ENCODE measurements around the gene TSACC. TPM values are rescaled to one million over a fixed set of nuclear protein-coding genes. Genes with fewer than 3 reads are reported as not detected.

Gene TSACC
- total and polyA plus RNA-seq, 4 donors = 0.28 to 2.7 (median 0.60) TPM; not detected in 1

DNA sequence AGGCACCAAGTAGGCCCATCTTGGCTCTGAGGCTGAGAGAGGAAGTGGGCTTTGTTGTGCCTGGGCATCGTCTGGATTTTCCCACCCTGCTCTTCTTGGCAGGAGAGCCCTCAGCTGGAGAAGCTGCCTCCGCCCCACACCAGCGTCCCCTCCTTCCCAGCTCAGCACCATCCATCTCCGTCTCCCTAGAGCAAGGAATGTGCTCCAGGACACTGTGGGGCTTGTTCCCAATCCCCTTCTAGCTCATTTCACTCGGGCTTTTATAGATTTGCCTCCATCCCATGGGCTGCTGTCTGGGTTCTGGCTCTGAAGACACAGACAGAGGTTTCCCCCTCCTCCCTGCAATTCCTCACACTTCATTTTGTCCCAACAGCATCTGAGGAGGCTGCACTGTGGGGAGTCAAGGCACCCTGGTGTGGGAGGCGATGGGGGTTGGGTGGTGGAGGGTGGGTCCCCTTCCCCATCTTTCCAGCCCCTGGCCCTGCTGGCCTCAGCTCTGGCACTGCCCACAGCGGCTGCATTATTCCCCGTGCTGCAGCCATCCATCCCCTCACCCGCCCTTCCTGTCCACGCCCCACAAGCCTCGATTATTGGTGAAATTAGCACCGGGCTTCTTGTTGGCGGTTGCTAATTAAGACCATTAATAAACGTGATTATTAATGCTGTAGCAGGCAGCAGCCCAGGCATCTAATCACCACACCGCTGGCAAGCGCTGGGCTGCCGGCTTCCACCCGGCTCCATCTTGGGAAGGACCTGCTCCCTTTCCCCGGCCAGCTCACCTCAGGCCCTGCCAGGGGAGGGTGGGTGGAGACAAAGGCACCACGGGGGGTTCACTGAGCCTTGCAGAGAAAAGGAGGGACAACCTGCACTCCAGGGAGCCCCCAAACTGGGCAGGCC is 52.4 kb downstream of the TSACC start:
- TF ChIP-seq NR2F2 (IDR thresholded peaks at IDR 0.05) = no peak
- TF ChIP-seq RAD21 (IDR thresholded peaks at IDR 0.05) = no peak
- TF ChIP-seq SP1 (IDR thresholded peaks at IDR 0.05) = no peak
- no peak for TF ChIP-seq FOXA2 (IDR thresholded peaks at IDR 0.05)
- TF ChIP-seq HNF4G (IDR thresholded peaks at IDR 0.05) = no peak
- TF ChIP-seq ZBTB33 (IDR thresholded peaks at IDR 0.05) = no peak
- TF ChIP-seq GABPA (IDR thresholded peaks at IDR 0.05 in 1 of 2, conservative IDR thresholded peaks at IDR 0.05 in 1 of 2) = no peak
- TF ChIP-seq EGR1 (IDR thresholded peaks at IDR 0.05; ENCODE audit: low read depth in 2 of 2) = no peak
- TF ChIP-seq REST (IDR thresholded peaks at IDR 0.05) = no peak
- no peak overlapping the region for H3K4me3 ChIP-seq (ENCODE audit: low read depth in 1 of 3, low read length in 3 of 3)
- H3K9ac ChIP-seq (ENCODE audit: low read depth in 1 of 2, low read length in 2 of 2) = no peak overlapping the region
- no peaks in the 10 kb centered on the region for H3K36me3 ChIP-seq (ENCODE audit: control insufficient read depth in 4 of 4, insufficient read depth in 3 of 4, low read depth in 1 of 4, low read length in 3 of 4)
- H3K4me1 ChIP-seq (ENCODE audit: control insufficient read depth in 4 of 4, insufficient read depth in 4 of 4, low read length in 3 of 4) = peaks cover 0 to 2% (median 0%) of the 10 kb centered on the region in 4 donors
- H3K27me3 ChIP-seq (ENCODE audit: control insufficient read depth in 4 of 4, insufficient read depth in 4 of 4, low read length in 3 of 4) = no peaks in the 10 kb centered on the region
- 61% methylated on average over 20 of the region's 20 CpGs for WGBS
- DNase-seq (ENCODE audit: low spot score) = no peak
- no peak overlapping the region for H3K27ac ChIP-seq (ENCODE audit: low read depth in 1 of 2, low read length in 2 of 2)
- no peaks in the 10 kb centered on the region for H3K9me3 ChIP-seq (ENCODE audit: control insufficient read depth in 4 of 4, low read length in 3 of 4)

DNA sequence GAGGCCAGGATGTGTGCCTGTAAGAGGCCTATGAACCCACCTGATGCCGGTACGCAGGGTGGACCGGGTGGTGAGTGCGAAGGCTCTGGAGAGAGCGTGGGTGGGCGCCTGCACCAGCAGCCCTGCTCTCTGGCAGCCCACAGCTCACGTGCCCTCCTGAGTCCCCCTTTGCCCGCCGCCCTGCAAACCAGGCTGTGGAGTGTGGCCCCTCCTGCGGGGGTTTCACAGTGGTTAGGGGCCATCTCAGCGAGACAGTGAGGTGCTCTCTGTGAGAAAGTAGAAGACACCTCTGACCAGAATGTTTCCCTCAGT is 53.0 kb downstream of the TSACC start:
- Histone ChIP-seq H3K4me3 (ENCODE audit: low read depth in 1 of 3, low read length in 3 of 3) (no peak overlapping the region), H3K27ac (ENCODE audit: low read depth in 1 of 2, low read length in 2 of 2) (no peak overlapping the region), H3K27me3 (ENCODE audit: control insufficient read depth in 4 of 4, insufficient read depth in 4 of 4, low read length in 3 of 4) (no peaks in the 10 kb centered on the region), H3K4me1 (ENCODE audit: control insufficient read depth in 4 of 4, insufficient read depth in 4 of 4, low read length in 3 of 4) (peaks cover 0 to 2% (median 0%) of the 10 kb centered on the region in 4 donors), H3K9me3 (ENCODE audit: control insufficient read depth in 4 of 4, low read length in 3 of 4) (no peaks in the 10 kb centered on the region), H3K9ac (ENCODE audit: low read depth in 1 of 2, low read length in 2 of 2) (no peak overlapping the region), H3K36me3 (ENCODE audit: control insufficient read depth in 4 of 4, insufficient read depth in 3 of 4, low read depth in 1 of 4, low read length in 3 of 4) (no peaks in the 10 kb centered on the region)
- WGBS = 72% methylated on average over 11 of the region's 11 CpGs
- TF ChIP-seq RAD21 (IDR thresholded peaks at IDR 0.05) (no peak), TAF1 (conservative IDR thresholded peaks at IDR 0.05) (no peak), ZBTB33 (IDR thresholded peaks at IDR 0.05) (no peak), RXRA (IDR thresholded peaks at IDR 0.05) (no peak), HNF4A (conservative IDR thresholded peaks at IDR 0.05) (no peak), HNF4G (IDR thresholded peaks at IDR 0.05) (no peak), GABPA (IDR thresholded peaks at IDR 0.05 in 1 of 2, conservative IDR thresholded peaks at IDR 0.05 in 1 of 2) (no peak), SP1 (IDR thresholded peaks at IDR 0.05) (no peak), FOXA2 (IDR thresholded peaks at IDR 0.05) (no peak), NR2F2 (IDR thresholded peaks at IDR 0.05) (no peak), EGR1 (IDR thresholded peaks at IDR 0.05; ENCODE audit: low read depth in 2 of 2) (no peak), JUND (IDR thresholded peaks at IDR 0.05) (no peak), YY1 (IDR thresholded peaks at IDR 0.05) (no peak), CTCF (IDR thresholded peaks at IDR 0.05; ENCODE audit: low read depth, low read length, missing input control) (no peak), FOXA1 (IDR thresholded peaks at IDR 0.05) (no peak)
- TF ChIP-seq, protein P1, sequence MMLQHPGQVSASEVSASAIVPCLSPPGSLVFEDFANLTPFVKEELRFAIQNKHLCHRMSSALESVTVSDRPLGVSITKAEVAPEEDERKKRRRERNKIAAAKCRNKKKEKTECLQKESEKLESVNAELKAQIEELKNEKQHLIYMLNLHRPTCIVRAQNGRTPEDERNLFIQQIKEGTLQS (IDR thresholded peaks at IDR 0.05) = no peak
- TF ChIP-seq, protein P2, sequence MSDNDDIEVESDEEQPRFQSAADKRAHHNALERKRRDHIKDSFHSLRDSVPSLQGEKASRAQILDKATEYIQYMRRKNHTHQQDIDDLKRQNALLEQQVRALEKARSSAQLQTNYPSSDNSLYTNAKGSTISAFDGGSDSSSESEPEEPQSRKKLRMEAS (IDR thresholded peaks at IDR 0.05) = no peak
- DNase-seq (ENCODE audit: low spot score) = no peak
